CD8-positive, alpha-beta memory T cell (primary cell): ENCODE results near the gene PAGE4. TPM values are rescaled to one million over a fixed set of nuclear protein-coding genes. Genes with fewer than 3 reads are reported as not detected.
A peak's percentile ranks its signal among the peaks of the same experiment; 100 is the strongest.

Source experiments
- CTCF ChIA-PET: fragments of 350-600 bp; sonication (Branson Sonifier 250); formaldehyde crosslinking; loops from one replicate; lab custom pipeline; 2021; ENCODE audit warnings: antibody characterized with exemption; lab: Charles Lee
- POLR2A ChIA-PET: fragments of 350-600 bp; sonication (Branson Sonifier 250); formaldehyde crosslinking; loops from one replicate; lab custom pipeline; 2021; ENCODE audit warnings: antibody characterized with exemption; lab: Charles Lee
- DNase-seq, 5 donors: peaks; one replicate each; pipeline versions ENCODE4 v3.0.0 to v3.0.0-alpha.2; 2020 to 2022; ENCODE audit warnings: mixed read lengths in 1 of 5
- H3K27ac ChIP-seq: one replicate; pipeline ENCODE4 v1.7.0; 2013; ENCODE audit warnings: low read depth, mild to moderate bottlenecking, low read length, moderate library complexity
- H3K27me3 ChIP-seq: 2 replicates; pipeline ENCODE4 v1.7.0; 2013; ENCODE audit warnings: low read length, mild to moderate bottlenecking; ENCODE audit not compliant: insufficient read depth, poor library complexity, severe bottlenecking
- H3K36me3 ChIP-seq: 2 replicates; pipeline ENCODE4 v1.7.0; 2013; ENCODE audit warnings: mild to moderate bottlenecking, low read length, moderate library complexity; ENCODE audit not compliant: insufficient read depth
- H3K4me1 ChIP-seq: 2 replicates; pipeline ENCODE4 v1.7.0; 2013; ENCODE audit warnings: mild to moderate bottlenecking, low read length, moderate library complexity; ENCODE audit not compliant: insufficient read depth
- H3K4me3 ChIP-seq: 2 replicates; pipeline ENCODE4 v1.7.0; 2013; ENCODE audit warnings: mild to moderate bottlenecking, low read length
- H3K9me3 ChIP-seq: 2 replicates; pipeline ENCODE4 v1.7.0; 2013; ENCODE audit warnings: mild to moderate bottlenecking, low read length
- H3K27ac Mint-ChIP-seq, 8 donors: one replicate each; pipeline ENCODE4 v1.8.0; 2020 to 2021; ENCODE audit warnings: mixed read lengths in 8 of 8, mild to moderate bottlenecking in 6 of 8, inconsistent platforms in 3 of 8, moderate library complexity in 3 of 8
- H3K27me3 Mint-ChIP-seq, 2 donors: one replicate each; pipeline ENCODE4 v1.8.0; 2020 to 2021; ENCODE audit warnings: mixed read lengths in 2 of 2, mild to moderate bottlenecking in 1 of 2, moderate library complexity in 1 of 2
- H3K36me3 Mint-ChIP-seq, 3 donors: one replicate each; pipeline ENCODE4 v1.8.0; 2020 to 2021; ENCODE audit warnings: mixed read lengths in 3 of 3, inconsistent platforms in 1 of 3, mild to moderate bottlenecking in 1 of 3
- H3K4me1 Mint-ChIP-seq, 3 donors: one replicate each; pipeline ENCODE4 v1.8.0; 2020 to 2021; ENCODE audit warnings: mixed read lengths in 3 of 3, inconsistent platforms in 1 of 3, mild to moderate bottlenecking in 1 of 3
- H3K4me3 Mint-ChIP-seq, 7 donors: one replicate each; pipeline ENCODE4 v1.8.0; 2020 to 2021; ENCODE audit warnings: mixed read lengths in 7 of 7, mild to moderate bottlenecking in 6 of 7, moderate library complexity in 4 of 7, inconsistent platforms in 2 of 7
- H3K9me3 Mint-ChIP-seq, 5 donors: one replicate each; pipeline ENCODE4 v1.8.0; 2020 to 2022; ENCODE audit warnings: mixed read lengths in 5 of 5, mild to moderate bottlenecking in 3 of 5, moderate library complexity in 2 of 5, inconsistent platforms in 1 of 5
- polyA plus RNA-seq: library from polyadenylated mRNA; unstranded; fragments of 300-500 nt; fragmentation: Illumina TruSeq; gene quantifications from one replicate; pipeline ENCODE4 v1.2.3, GENCODE V29; 2021
- total RNA-seq, 2 experiments: library from RNA; stranded (reverse); gene quantifications; one replicate each; pipeline ENCODE4 v1.2.3, GENCODE V29; 2021

PAGE4 gene, protein sequence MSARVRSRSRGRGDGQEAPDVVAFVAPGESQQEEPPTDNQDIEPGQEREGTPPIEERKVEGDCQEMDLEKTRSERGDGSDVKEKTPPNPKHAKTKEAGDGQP
- total RNA-seq (not detected), polyA plus RNA-seq (not detected)

DNA sequence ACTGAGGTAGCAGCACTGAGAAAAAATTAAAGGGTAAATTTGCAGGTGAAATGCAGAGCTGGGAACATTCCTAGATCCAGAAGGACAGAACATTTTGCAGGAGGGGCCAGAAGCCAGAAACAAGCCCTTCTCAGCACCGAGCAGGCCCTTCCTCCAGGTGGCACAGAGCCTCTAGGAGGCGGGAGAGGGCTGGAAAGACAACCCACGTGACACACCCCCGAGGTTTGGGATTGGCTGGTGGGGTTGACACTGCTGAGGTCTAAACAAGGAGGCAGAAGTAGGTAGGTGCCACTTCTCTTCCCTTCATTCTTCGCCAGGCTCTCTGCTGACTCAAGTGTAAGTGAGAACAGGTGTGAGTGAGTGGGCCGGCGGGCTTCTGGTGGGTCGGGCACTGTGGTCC lies at the start of gene PAGE4:
PAGE4 (plus strand) TSS at position 288 of the 400 bp plus-strand sequence. CDS start 1,126 bp downstream, outside the sequence.
- Histone ChIP-seq H3K9me3 (no peaks in the 10 kb centered on the region), H3K4me1 (no peaks in the 10 kb centered on the region), H3K27me3 (no peaks in the 10 kb centered on the region), H3K27ac (no peak within 1 kb of the TSS), H3K36me3 (no peaks in the 10 kb centered on the region), H3K4me3 (no peak within 1 kb of the TSS)
- Mint-ChIP-seq H3K27ac (peak within 1 kb of the TSS in 1 of 8 donors; percentile 75), H3K4me3 (no peak within 1 kb of the TSS), H3K4me1 (no peaks in the 10 kb centered on the region), H3K36me3 (no peaks in the 10 kb centered on the region), H3K9me3 (no peaks in the 10 kb centered on the region), H3K27me3 (peaks cover 7 to 11% of the 10 kb centered on the region in 2 donors)
- DNase-seq: no peak
- ChIA-PET CTCF (no interaction called here), POLR2A (no interaction called here)

DNA sequence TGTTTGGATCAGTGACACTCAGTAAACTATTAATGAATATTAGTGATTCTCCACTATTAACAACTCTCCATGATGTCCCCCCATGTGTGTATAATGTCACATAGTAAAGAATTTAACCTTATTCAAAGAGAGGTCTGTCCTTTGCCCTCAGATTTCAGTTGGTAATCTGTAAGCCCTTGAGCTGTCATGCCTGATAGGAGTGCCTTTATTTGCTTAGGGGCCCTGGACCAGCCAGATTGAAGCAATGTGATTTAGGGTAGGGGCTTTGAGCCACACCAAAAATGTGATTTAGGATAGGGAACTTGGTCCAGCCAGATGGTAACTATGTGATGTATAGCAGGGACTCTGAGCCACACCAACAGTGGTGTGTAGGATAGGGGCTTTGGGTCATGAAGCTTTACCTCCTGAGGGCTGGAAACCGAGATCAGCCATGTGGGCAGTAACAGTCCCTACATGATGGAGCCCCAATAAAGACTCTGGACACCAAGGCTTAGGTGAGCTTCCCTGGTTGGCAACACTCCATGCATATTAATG lies 44.3 kb upstream of the PAGE4 start:
- CTCF ChIA-PET: no interaction called here
- peaks cover 0 to 12% of the 10 kb centered on the region in 2 donors for H3K27me3 Mint-ChIP-seq

DNA sequence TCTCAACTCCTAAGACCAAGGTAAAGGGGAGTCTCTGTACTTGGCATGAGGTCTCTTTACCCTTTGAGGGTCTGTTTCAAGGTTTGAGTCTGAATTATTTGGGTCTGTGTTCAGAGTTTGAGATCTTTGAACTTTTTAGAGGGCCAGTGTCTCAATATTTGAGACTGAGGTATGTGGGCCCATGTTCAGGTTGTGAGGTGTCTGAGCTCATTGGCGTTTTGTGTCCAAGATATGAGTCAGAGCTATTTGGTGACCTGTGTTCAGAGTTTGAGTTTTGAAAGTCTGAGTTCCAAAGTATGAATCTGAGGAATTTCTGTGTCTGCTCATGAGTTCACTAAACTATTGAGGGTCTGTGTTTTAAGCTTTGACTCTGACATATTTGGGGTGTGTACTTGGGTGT lies 36.7 kb upstream of the PAGE4 start:
- H3K4me3 ChIP-seq: no peak overlapping the region
- no peaks in the 10 kb centered on the region for H3K36me3 ChIP-seq
- Mint-ChIP-seq H3K27me3 (peaks cover 1 to 9% of the 10 kb centered on the region in 2 donors), H3K4me3 (no peak overlapping the region), H3K36me3 (no peaks in the 10 kb centered on the region), H3K4me1 (no peaks in the 10 kb centered on the region), H3K9me3 (no peaks in the 10 kb centered on the region), H3K27ac (no peak overlapping the region)
- no peak for DNase-seq
- no peak overlapping the region for H3K27ac ChIP-seq
- no peaks in the 10 kb centered on the region for H3K9me3 ChIP-seq
- no peaks in the 10 kb centered on the region for H3K27me3 ChIP-seq
- ChIA-PET POLR2A (no interaction called here), CTCF (no interaction called here)
- no peaks in the 10 kb centered on the region for H3K4me1 ChIP-seq

More for the DNA sequence above, 44.3 kb upstream of the PAGE4 start:
- Mint-ChIP-seq H3K9me3 (no peaks in the 10 kb centered on the region), H3K4me1 (no peaks in the 10 kb centered on the region), H3K36me3 (no peaks in the 10 kb centered on the region), H3K27ac (no peak overlapping the region), H3K4me3 (no peak overlapping the region)
- no peaks in the 10 kb centered on the region for H3K9me3 ChIP-seq
- H3K4me3 ChIP-seq: no peak overlapping the region
- no peaks in the 10 kb centered on the region for H3K36me3 ChIP-seq
- H3K27me3 ChIP-seq: no peaks in the 10 kb centered on the region
- POLR2A ChIA-PET: no interaction called here
- no peak overlapping the region for H3K27ac ChIP-seq
- H3K4me1 ChIP-seq: no peaks in the 10 kb centered on the region
- DNase-seq: no peak

DNA sequence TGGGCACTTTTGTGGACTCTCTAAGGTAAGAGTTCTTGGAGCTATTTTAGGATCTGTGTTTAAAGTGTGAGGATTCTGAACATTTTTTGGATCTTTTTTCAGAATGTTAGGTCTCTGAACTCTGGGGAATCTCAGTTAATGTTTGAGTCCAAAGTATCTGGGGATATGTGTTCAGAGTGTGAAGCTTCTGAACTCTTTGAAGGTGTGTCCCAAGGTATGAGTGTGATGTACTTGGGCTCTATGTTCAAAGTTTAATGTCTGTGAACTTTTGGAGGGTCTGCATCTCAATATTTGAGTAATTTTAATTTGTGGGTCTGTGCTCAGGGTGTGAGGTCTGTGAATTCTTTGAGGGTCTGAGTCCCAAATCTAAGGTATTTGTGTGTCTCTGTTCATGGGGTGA lies 35.4 kb upstream of the PAGE4 start:
- no peak overlapping the region for H3K27ac Mint-ChIP-seq
- H3K9me3 Mint-ChIP-seq: no peaks in the 10 kb centered on the region
- no peak overlapping the region for H3K4me3 ChIP-seq
- H3K36me3 ChIP-seq: no peaks in the 10 kb centered on the region
- no peaks in the 10 kb centered on the region for H3K27me3 ChIP-seq
- H3K4me3 Mint-ChIP-seq: no peak overlapping the region
- no peaks in the 10 kb centered on the region for H3K4me1 Mint-ChIP-seq
- H3K27ac ChIP-seq: no peak overlapping the region
- ChIA-PET CTCF (no interaction called here), POLR2A (no interaction called here)
- no peaks in the 10 kb centered on the region for H3K36me3 Mint-ChIP-seq
- no peaks in the 10 kb centered on the region for H3K4me1 ChIP-seq
- peaks cover 14 to 16% of the 10 kb centered on the region in 2 donors for H3K27me3 Mint-ChIP-seq
- no peaks in the 10 kb centered on the region for H3K9me3 ChIP-seq
- no peak for DNase-seq

DNA sequence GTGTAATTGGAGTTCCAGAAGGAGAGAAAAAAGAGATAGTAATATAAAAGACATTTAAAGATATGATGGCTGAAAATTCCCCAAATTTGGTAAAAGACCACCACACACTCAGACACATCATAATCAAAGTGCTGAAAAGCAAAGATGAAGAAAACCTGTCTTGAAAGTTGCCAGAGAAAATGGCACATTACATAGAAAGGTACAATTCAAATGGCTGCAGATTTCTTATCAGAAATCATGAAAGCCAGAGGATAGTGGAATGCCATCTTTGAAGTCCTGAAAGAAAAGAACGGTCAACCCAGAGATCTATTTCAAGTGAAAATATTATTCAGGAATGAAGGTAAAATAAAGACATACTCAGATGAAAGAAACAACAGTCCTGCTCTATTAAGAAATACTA lies 29.3 kb upstream of the PAGE4 start:
- no peak for DNase-seq
- H3K4me3 Mint-ChIP-seq: no peak overlapping the region
- H3K9me3 ChIP-seq: no peaks in the 10 kb centered on the region
- H3K9me3 Mint-ChIP-seq: peaks cover 0 to 2% (median 0%) of the 10 kb centered on the region in 5 donors
- H3K4me3 ChIP-seq: no peak overlapping the region
- H3K27ac Mint-ChIP-seq: no peak overlapping the region
- H3K27ac ChIP-seq: no peak overlapping the region
- H3K4me1 Mint-ChIP-seq: no peaks in the 10 kb centered on the region
- no peaks in the 10 kb centered on the region for H3K36me3 Mint-ChIP-seq
- POLR2A ChIA-PET: no interaction called here
- H3K27me3 Mint-ChIP-seq: peaks cover 21 to 23% of the 10 kb centered on the region in 2 donors
- H3K36me3 ChIP-seq: no peaks in the 10 kb centered on the region
- H3K4me1 ChIP-seq: no peaks in the 10 kb centered on the region
- H3K27me3 ChIP-seq: no peaks in the 10 kb centered on the region
- CTCF ChIA-PET: no interaction called here

DNA sequence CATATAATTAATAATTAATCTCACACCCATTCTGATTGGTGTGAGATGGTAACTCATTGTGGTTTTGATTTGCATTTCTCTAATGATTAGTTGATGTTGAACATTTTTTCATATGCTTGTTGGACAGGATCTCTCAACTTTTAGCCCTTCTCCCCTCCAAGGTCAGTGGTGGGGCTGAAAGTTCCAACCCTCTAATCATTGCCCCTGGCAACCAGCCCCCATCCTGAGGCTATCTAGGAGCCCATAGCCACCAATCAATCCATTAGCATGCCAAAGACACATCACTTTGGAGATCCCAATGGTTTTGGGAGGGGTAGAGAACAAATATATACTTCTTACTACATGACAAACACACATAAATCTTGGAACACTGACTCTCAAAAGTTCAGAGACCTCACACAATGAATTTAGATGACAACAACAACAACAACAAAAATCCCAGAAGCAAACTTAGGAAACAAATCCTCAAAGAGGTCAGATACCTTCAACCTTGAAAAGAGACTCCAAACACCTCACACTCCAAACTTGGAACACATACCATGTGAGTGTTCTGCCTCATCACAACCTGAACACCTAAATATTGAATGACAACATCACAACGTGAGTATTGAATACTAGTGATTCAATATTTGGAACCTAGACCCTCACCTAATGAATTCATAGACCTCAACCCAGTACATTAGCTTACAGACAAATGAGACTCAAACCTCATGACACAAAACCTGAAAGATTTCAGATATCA lies 19.0 kb upstream of the PAGE4 start:
- H3K36me3 Mint-ChIP-seq: no peaks in the 10 kb centered on the region
- no peaks in the 10 kb centered on the region for H3K4me1 Mint-ChIP-seq
- no peak overlapping the region for H3K27ac Mint-ChIP-seq
- ChIA-PET CTCF (no interaction called here), POLR2A (no interaction called here)
- Histone ChIP-seq H3K27me3 (no peaks in the 10 kb centered on the region), H3K4me3 (no peak overlapping the region), H3K36me3 (no peaks in the 10 kb centered on the region), H3K4me1 (no peaks in the 10 kb centered on the region), H3K27ac (no peak overlapping the region), H3K9me3 (no peaks in the 10 kb centered on the region)
- H3K27me3 Mint-ChIP-seq: peaks cover 0 to 2% of the 10 kb centered on the region in 2 donors
- no peak for DNase-seq
- no peak overlapping the region for H3K4me3 Mint-ChIP-seq
- peaks cover 0 to 2% (median 0%) of the 10 kb centered on the region in 5 donors for H3K9me3 Mint-ChIP-seq

DNA sequence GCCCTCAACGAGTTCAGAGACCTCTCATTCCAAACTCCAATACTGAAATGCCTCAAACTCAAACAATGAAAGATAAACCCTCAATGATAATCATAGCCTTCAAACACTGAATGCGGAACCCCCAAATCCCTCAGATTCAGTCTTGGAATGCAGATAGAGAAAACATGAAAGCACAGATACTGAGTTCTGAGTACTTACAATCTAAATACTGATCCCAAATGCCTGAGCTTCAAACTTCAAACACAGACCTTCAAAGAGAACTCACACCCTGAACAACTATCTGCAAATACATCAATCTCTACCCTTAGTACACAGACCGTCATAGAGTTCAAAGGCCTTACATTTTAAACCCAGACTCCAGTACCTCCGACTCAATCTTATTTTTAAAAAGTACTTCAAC lies 16.9 kb upstream of the PAGE4 start:
- Mint-ChIP-seq H3K36me3 (no peaks in the 10 kb centered on the region), H3K4me3 (no peak overlapping the region), H3K27ac (no peak overlapping the region), H3K9me3 (peaks cover 0 to 3% (median 0%) of the 10 kb centered on the region in 5 donors), H3K27me3 (peaks cover 0 to 6% of the 10 kb centered on the region in 2 donors), H3K4me1 (no peaks in the 10 kb centered on the region)
- CTCF ChIA-PET: no interaction called here
- no peaks in the 10 kb centered on the region for H3K27me3 ChIP-seq
- no peak overlapping the region for H3K27ac ChIP-seq
- H3K9me3 ChIP-seq: no peaks in the 10 kb centered on the region
- no peak for DNase-seq
- H3K36me3 ChIP-seq: no peaks in the 10 kb centered on the region
- H3K4me3 ChIP-seq: no peak overlapping the region
- H3K4me1 ChIP-seq: no peaks in the 10 kb centered on the region
- POLR2A ChIA-PET: no interaction called here

DNA sequence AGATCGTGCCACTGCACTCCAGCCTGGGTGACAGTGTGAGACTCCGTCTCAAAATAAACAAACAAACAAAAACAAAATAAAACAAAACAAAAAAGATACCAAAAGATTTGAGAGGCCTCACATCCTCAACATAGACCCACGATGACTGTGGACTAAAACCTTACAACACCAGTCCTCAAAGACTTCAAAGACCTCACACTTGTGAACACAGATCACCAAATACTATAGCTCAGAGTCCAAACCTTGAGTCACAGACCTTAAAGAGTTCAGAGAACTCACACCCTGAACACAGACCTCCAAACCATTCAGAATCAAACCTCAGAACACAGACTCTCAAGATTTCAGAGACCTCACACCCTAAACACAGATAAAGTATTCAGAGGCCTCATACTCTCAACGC lies 12.7 kb upstream of the PAGE4 start:
- Histone ChIP-seq H3K27me3 (no peaks in the 10 kb centered on the region), H3K9me3 (no peaks in the 10 kb centered on the region), H3K36me3 (no peaks in the 10 kb centered on the region), H3K4me1 (no peaks in the 10 kb centered on the region), H3K27ac (no peak overlapping the region), H3K4me3 (no peak overlapping the region)
- Mint-ChIP-seq H3K9me3 (peaks cover 0 to 3% (median 0%) of the 10 kb centered on the region in 5 donors), H3K36me3 (no peaks in the 10 kb centered on the region), H3K4me3 (no peak overlapping the region), H3K4me1 (no peaks in the 10 kb centered on the region), H3K27ac (no peak overlapping the region), H3K27me3 (peaks cover 0 to 6% of the 10 kb centered on the region in 2 donors)
- ChIA-PET CTCF (no interaction called here), POLR2A (no interaction called here)
- no peak for DNase-seq
